Upper lobe of right lung (tissue), 1 donor: ENCODE results near the gene GABRB3. TPM values are rescaled to one million over a fixed set of nuclear protein-coding genes. Genes with fewer than 3 reads are reported as not detected.

ENCODE experiments used
- ATAC-seq: fragments of 200-7000 bp; cut with Tn5 transposase; one replicate; pipeline ENCODE4 v1.9.1; 2020; ENCODE audit warnings: mild to moderate bottlenecking, moderate library complexity
- DNase-seq: peaks from one replicate; pipeline ENCODE4 v3.0.0-alpha.2; 2020
- H3K27ac ChIP-seq: fragments of 200-600 bp; one replicate; pipeline ENCODE4 v1.8.0; 2022
- H3K27me3 ChIP-seq: fragments of 200-600 bp; one replicate; pipeline ENCODE4 v1.8.0; 2022; ENCODE audit warnings: mild to moderate bottlenecking
- H3K36me3 ChIP-seq: fragments of 200-600 bp; one replicate; pipeline ENCODE4 v1.8.0; 2022
- H3K4me1 ChIP-seq: fragments of 200-600 bp; one replicate; pipeline ENCODE4 v1.8.0; 2022
- H3K4me3 ChIP-seq: fragments of 200-600 bp; one replicate; pipeline ENCODE4 v1.8.0; 2022; ENCODE audit warnings: mild to moderate bottlenecking
- H3K9me3 ChIP-seq: fragments of 200-600 bp; one replicate; pipeline ENCODE4 v1.8.0; 2022
- CTCF ChIP-seq: fragments of 200-600 bp; IDR thresholded peaks from one replicate; pipeline ENCODE4 v1.8.0; 2022; ENCODE audit warnings: antibody characterized with exemption
- intact Hi-C: fragments of 100-400 bp; cut with DNase I; formaldehyde crosslinking; loops from one replicate; pipeline ENCODE4 v1.11.0; 2022
- total RNA-seq: library from RNA; stranded (reverse); fragmentation: NEBNext Ultra II Directional; extraction: Animal tissue kit (Norgen Biotek cat#: 25700); gene quantifications from one replicate; pipeline ENCODE4 v1.2.1, GENCODE V29; 2021
- donor health status: DM: no; HTN: yes; CAD: no; lungs with severe emphysema.

Gene GABRB3
- total RNA-seq, 1 donor from 2014 or later: 3.2 TPM

- Histone ChIP-seq H3K9me3 (no peaks in the 10 kb centered on the region), H3K4me3 (no peak overlapping the region), H3K4me1 (no peaks in the 10 kb centered on the region), H3K36me3 (no peaks in the 10 kb centered on the region), H3K27me3 (no peaks in the 10 kb centered on the region), H3K27ac (no peak overlapping the region)
- intact Hi-C loops: no loop called here
- DNase-seq (no peak), ATAC-seq (no peak)
- TF ChIP-seq CTCF: no peak
These were observed 31.4 kb upstream of the GABRB3 start for GRCh38 chr15:26804063-26804804.

GRCh38 chr15:26790118-26790517 is 17.3 kb upstream of the GABRB3 start:
- DNase-seq: no peak
- intact Hi-C loops: no loop called here
- Histone ChIP-seq H3K27me3 (no peaks in the 10 kb centered on the region), H3K36me3 (no peaks in the 10 kb centered on the region), H3K9me3 (no peaks in the 10 kb centered on the region), H3K4me3 (no peak overlapping the region), H3K4me1 (no peaks in the 10 kb centered on the region), H3K27ac (no peak overlapping the region)
- no peak for ATAC-seq
- TF ChIP-seq CTCF: no peak

GRCh38 chr15:26781816-26782215 is 8.9 kb upstream of the GABRB3 start:
- TF ChIP-seq CTCF: no peak
- Histone ChIP-seq H3K9me3 (no peaks in the 10 kb centered on the region), H3K36me3 (no peaks in the 10 kb centered on the region), H3K4me3 (no peak overlapping the region), H3K27me3 (no peaks in the 10 kb centered on the region), H3K27ac (no peak overlapping the region), H3K4me1 (no peaks in the 10 kb centered on the region)
- DNase-seq: no peak
- intact Hi-C loops: no loop called here
- ATAC-seq: no peak

GRCh38 chr15:26773917-26774316 is 1.1 kb upstream of the GABRB3 start:
- Histone ChIP-seq H3K4me3 (no peak overlapping the region), H3K9me3 (no peaks in the 10 kb centered on the region), H3K27me3 (peaks cover 46% of the 10 kb centered on the region), H3K36me3 (no peaks in the 10 kb centered on the region), H3K4me1 (peaks cover 8% of the 10 kb centered on the region), H3K27ac (no peak overlapping the region)
- ATAC-seq (no peak), DNase-seq (no peak)
- intact Hi-C loops: no loop called here
- no peak for TF ChIP-seq CTCF

GRCh38 chr15:26773067-26773877 is 406 bp upstream of the GABRB3 start:
- TF ChIP-seq CTCF: no peak
- Histone ChIP-seq H3K27ac (no peak overlapping the region), H3K27me3 (peaks cover 47% of the 10 kb centered on the region), H3K36me3 (no peaks in the 10 kb centered on the region), H3K9me3 (no peaks in the 10 kb centered on the region), H3K4me1 (peaks cover 8% of the 10 kb centered on the region), H3K4me3 (peak overlapping the region; percentile 21)
- intact Hi-C loops: no loop called here
- ATAC-seq: peak; percentile 84
- DNase-seq: peak; percentile 75
